Gastroesophageal sphincter (tissue), 4 donors: ENCODE results near the gene ANKK1. TPM values are rescaled to one million over a fixed set of nuclear protein-coding genes. Genes with fewer than 3 reads are reported as not detected.

Experiments used
- ATAC-seq: fragments of 150-250 bp; one replicate; pipeline ENCODE4 v1.9.1; 2016; ENCODE audit warnings: mild to moderate bottlenecking, moderate library complexity
- H3K27ac ChIP-seq, 4 donors: fragments of 200-600 bp; sonication (generic) in 3 of 4; 1 replicate in 3 of 4; 2 replicates in 1 of 4; pipeline ENCODE4 v1.5.1; 2016 to 2019
- H3K27me3 ChIP-seq: fragments of 200-600 bp; sonication (generic); one replicate; pipeline ENCODE4 v1.5.1; 2019
- H3K36me3 ChIP-seq, 2 donors: fragments of 200-600 bp; sonication (generic); one replicate each; pipeline ENCODE4 v1.5.1; 2019; ENCODE audit warnings: control low read depth in 1 of 2
- H3K4me1 ChIP-seq, 3 donors: fragments of 200-600 bp; sonication (generic); 1 replicate in 2 of 3; 2 replicates in 1 of 3; pipeline ENCODE4 v1.5.1; 2016 to 2019; ENCODE audit warnings: control low read depth in 2 of 3
- H3K4me3 ChIP-seq, 2 donors: fragments of 200-600 bp; sonication (generic); one replicate each; pipeline ENCODE4 v1.5.1; 2019; ENCODE audit warnings: mild to moderate bottlenecking in 1 of 2, moderate library complexity in 1 of 2
- H3K9me3 ChIP-seq, 3 donors: fragments of 200-600 bp; sonication (generic); one replicate each; pipeline ENCODE4 v1.5.1; 2017 to 2019; ENCODE audit warnings: control low read depth in 2 of 3
- CTCF ChIP-seq, 4 experiments: fragments of 200-600 bp in 2 of 4; fragments of 450-650 bp in 2 of 4; sonication (generic) in 1 of 4; IDR thresholded peaks; one replicate each; pipeline ENCODE4 v1.5.1; 2017 to 2019; ENCODE audit warnings: antibody characterized with exemption in 4 of 4, mild to moderate bottlenecking in 2 of 4, moderate library complexity in 2 of 4
- EP300 ChIP-seq: sonication (generic); formaldehyde crosslinking; IDR thresholded peaks from one replicate; pipeline ENCODE4 v1.6.1; 2017; ENCODE audit warnings: antibody characterized with exemption, mild to moderate bottlenecking
- POLR2A ChIP-seq, 2 donors: fragments of 450-650 bp; IDR thresholded peaks; one replicate each; pipeline ENCODE4 v1.6.1; 2017; ENCODE audit warnings: antibody characterized with exemption in 2 of 2, mild to moderate bottlenecking in 2 of 2, moderate library complexity in 1 of 2
- POLR2AphosphoS5 ChIP-seq: sonication (generic); formaldehyde crosslinking; IDR thresholded peaks from one replicate; pipeline ENCODE4 v1.6.1; 2017; ENCODE audit warnings: antibody characterized with exemption
- WGBS, 2 donors: methylation state at CpG; one replicate each; pipeline ENCODE4 v1.1.5; 2018; ENCODE audit warnings: low coverage in 1 of 2; 5-methylcytosine and 5-hydroxymethylcytosine counted together
- total RNA-seq, 4 donors: library from RNA; depleted of rRNA; stranded (reverse); fragments of >200 nt; gene quantifications; one replicate each; pipeline ENCODE4 v1.1.0, GENCODE V29; 2016

ANKK1 gene
- under 1 TPM in 2 of 4 donors, not detected in 2; 0.27 TPM for total RNA-seq

GRCh38 chr11:113387605-113388211 is at the start of gene ANKK1:
TSS of gene ANKK1 (plus strand) at chr11:113387779. CDS start at chr11:113387885, 106 bp downstream.
- Histone ChIP-seq H3K27ac (no peak within 1 kb of the TSS), H3K9me3 (no peaks in the 10 kb centered on the region), H3K36me3 (no peaks in the 10 kb centered on the region), H3K4me3 (peak within 1 kb of the TSS in 1 of 2 donors; percentile 16), H3K27me3 (peaks cover 50% of the 10 kb centered on the region), H3K4me1 (peaks cover 0 to 8% (median 0%) of the 10 kb centered on the region in 3 donors)
- TF ChIP-seq CTCF (IDR thresholded peaks at IDR 0.05) (peak in 1 of 4 experiments; percentile 31), POLR2AphosphoS5 (no peak)
- 11 to 18% methylated on average over 4 to 5 of the region's 46 CpGs for WGBS, 2 donors
- ATAC-seq = no peak

GRCh38 chr11:113338730-113339129 is 48.8 kb upstream of the ANKK1 start:
- Histone ChIP-seq H3K27me3 (no peaks in the 10 kb centered on the region), H3K4me3 (no peak overlapping the region), H3K27ac (no peak overlapping the region), H3K9me3 (peaks cover 0 to 9% (median 0%) of the 10 kb centered on the region in 3 donors), H3K4me1 (no peaks in the 10 kb centered on the region), H3K36me3 (peaks cover 0 to 100% of the 10 kb centered on the region in 2 donors)
- 77 to 79% methylated on average over 4 of the region's 4 CpGs for WGBS, 2 donors
- ATAC-seq = no peak
- TF ChIP-seq EP300 (no peak), POLR2AphosphoS5 (no peak), CTCF (IDR thresholded peaks at IDR 0.05) (no peak), POLR2A (IDR thresholded peaks at IDR 0.05) (no peak)

- 56 to 62% methylated on average over 5 to 6 of the region's 6 CpGs for WGBS, 2 donors
- no peak for ATAC-seq
- TF ChIP-seq POLR2A (IDR thresholded peaks at IDR 0.05) (no peak), POLR2AphosphoS5 (no peak), EP300 (no peak)
- Histone ChIP-seq H3K9me3 (peaks cover 0 to 9% (median 0%) of the 10 kb centered on the region in 3 donors), H3K36me3 (peaks cover 0 to 100% of the 10 kb centered on the region in 2 donors), H3K4me3 (no peak overlapping the region), H3K27ac (no peak overlapping the region), H3K27me3 (no peaks in the 10 kb centered on the region), H3K4me1 (no peaks in the 10 kb centered on the region)
Measured at GRCh38 chr11:113339929-113340589, 47.5 kb upstream of the ANKK1 start.

GRCh38 chr11:113341388-113342165 is 46.0 kb upstream of the ANKK1 start:
- Histone ChIP-seq H3K4me3 (no peak overlapping the region), H3K4me1 (no peaks in the 10 kb centered on the region), H3K36me3 (peaks cover 0 to 97% of the 10 kb centered on the region in 2 donors), H3K9me3 (peaks cover 0 to 5% (median 0%) of the 10 kb centered on the region in 3 donors), H3K27me3 (no peaks in the 10 kb centered on the region), H3K27ac (no peak overlapping the region)
- no peak for ATAC-seq
- WGBS, 2 donors = 75 to 83% methylated on average over 4 to 6 of the region's 10 CpGs
- TF ChIP-seq POLR2A (IDR thresholded peaks at IDR 0.05) (no peak), POLR2AphosphoS5 (no peak), CTCF (IDR thresholded peaks at IDR 0.05) (no peak), EP300 (no peak)

- no peaks in the 10 kb centered on the region for H3K9me3 ChIP-seq
- no peaks in the 10 kb centered on the region for H3K27me3 ChIP-seq
- H3K36me3 ChIP-seq = peaks cover 0 to 83% of the 10 kb centered on the region in 2 donors
- WGBS, 2 donors = 42 to 68% methylated on average over 3 to 7 of the region's 8 CpGs
- no peak overlapping the region for H3K4me3 ChIP-seq
- no peak for ATAC-seq
- TF ChIP-seq CTCF (IDR thresholded peaks at IDR 0.05) (no peak), EP300 (no peak), POLR2AphosphoS5 (no peak), POLR2A (IDR thresholded peaks at IDR 0.05) (no peak)
- no peaks in the 10 kb centered on the region for H3K4me1 ChIP-seq
- no peak overlapping the region for H3K27ac ChIP-seq
Measured at GRCh38 chr11:113345978-113346377, 41.6 kb upstream of the ANKK1 start.
